ENCODE results near the gene CLEC18C.
A peak's percentile ranks its signal among the peaks of the same experiment; 100 is the strongest.
"Not testable (repeated sequence)": the region's sequence is repeated elsewhere in the genome, so short reads cannot be mapped to it uniquely, and the experiment has no call there.

Gene CLEC18C

DNA sequence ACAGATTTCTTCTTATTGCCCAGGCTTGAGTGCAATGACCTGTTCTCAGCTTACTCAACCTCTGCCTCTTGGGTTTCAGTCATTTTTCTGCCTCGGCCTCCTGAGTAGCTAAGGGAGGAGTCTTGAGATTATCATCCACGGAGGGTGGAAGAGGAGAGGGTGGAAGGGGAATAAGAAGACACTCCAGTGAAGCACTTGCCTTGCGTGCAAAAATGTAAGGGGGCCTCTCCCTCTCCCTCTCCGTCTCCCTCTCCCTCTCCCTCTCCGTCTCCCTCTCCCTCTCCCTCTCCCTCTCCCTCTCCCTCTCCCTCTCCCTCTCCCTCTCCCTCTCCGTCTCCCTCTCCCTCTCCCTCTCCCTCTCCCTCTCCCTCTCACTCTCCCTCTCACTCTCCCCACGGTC lies 29.9 kb downstream of the CLEC18C start:
- not testable (repeated sequence) for H3K9me3 ChIP-seq (ENCODE audit: control insufficient read depth, insufficient read depth, low read depth, low read length)

DNA sequence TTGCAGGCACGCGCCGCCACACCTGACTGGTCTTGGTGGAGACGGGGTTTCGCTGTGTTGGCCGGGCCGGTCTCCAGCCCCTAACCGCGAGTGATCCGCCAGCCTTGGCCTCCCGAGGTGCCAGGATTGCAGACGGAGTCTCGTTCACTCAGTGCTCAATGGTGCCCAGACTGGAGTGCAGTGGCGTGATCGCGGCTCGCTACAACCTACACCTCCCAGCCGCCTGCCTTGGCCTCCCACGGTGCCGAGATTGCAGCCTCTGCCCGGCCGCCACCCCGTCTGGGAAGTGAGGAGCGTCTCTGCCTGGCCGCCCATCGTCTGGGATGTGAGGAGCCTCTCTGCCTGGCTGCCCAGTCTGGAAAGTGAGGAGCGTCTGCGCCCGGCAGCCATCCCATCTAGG lies 30.4 kb downstream of the CLEC18C start:
- CTCF ChIA-PET; H3K4me1 ChIP-seq (ENCODE audit: control insufficient read depth, insufficient read depth, low read length); H3K36me3 ChIP-seq (ENCODE audit: control insufficient read depth in 2 of 2, insufficient read depth in 1 of 2, low read length in 2 of 2); H3K27ac ChIP-seq (ENCODE audit: extremely low read depth, low read depth, low read length); H3K4me3 ChIP-seq (ENCODE audit: low read depth, low read length); POLR2A ChIA-PET; H3K9me3 ChIP-seq (ENCODE audit: control insufficient read depth, insufficient read depth, low read depth, low read length): not testable (repeated sequence)

More for the DNA sequence above, 29.9 kb downstream of the CLEC18C start:
- CTCF ChIA-PET; POLR2A ChIA-PET; H3K4me3 ChIP-seq (ENCODE audit: low read depth, low read length); H3K27ac ChIP-seq (ENCODE audit: extremely low read depth, low read depth, low read length); H3K36me3 ChIP-seq (ENCODE audit: control insufficient read depth in 2 of 2, insufficient read depth in 1 of 2, low read length in 2 of 2); H3K4me1 ChIP-seq (ENCODE audit: control insufficient read depth, insufficient read depth, low read length): not testable (repeated sequence)
- TF ChIP-seq, protein P1, sequence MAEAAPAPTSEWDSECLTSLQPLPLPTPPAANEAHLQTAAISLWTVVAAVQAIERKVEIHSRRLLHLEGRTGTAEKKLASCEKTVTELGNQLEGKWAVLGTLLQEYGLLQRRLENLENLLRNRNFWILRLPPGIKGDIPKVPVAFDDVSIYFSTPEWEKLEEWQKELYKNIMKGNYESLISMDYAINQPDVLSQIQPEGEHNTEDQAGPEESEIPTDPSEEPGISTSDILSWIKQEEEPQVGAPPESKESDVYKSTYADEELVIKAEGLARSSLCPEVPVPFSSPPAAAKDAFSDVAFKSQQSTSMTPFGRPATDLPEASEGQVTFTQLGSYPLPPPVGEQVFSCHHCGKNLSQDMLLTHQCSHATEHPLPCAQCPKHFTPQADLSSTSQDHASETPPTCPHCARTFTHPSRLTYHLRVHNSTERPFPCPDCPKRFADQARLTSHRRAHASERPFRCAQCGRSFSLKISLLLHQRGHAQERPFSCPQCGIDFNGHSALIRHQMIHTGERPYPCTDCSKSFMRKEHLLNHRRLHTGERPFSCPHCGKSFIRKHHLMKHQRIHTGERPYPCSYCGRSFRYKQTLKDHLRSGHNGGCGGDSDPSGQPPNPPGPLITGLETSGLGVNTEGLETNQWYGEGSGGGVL (tag by site-specific recombination; IDR thresholded peaks at IDR 0.05): 0 out of 2 replicates have a peak, but pooled peaks have one; percentile 28

DNA sequence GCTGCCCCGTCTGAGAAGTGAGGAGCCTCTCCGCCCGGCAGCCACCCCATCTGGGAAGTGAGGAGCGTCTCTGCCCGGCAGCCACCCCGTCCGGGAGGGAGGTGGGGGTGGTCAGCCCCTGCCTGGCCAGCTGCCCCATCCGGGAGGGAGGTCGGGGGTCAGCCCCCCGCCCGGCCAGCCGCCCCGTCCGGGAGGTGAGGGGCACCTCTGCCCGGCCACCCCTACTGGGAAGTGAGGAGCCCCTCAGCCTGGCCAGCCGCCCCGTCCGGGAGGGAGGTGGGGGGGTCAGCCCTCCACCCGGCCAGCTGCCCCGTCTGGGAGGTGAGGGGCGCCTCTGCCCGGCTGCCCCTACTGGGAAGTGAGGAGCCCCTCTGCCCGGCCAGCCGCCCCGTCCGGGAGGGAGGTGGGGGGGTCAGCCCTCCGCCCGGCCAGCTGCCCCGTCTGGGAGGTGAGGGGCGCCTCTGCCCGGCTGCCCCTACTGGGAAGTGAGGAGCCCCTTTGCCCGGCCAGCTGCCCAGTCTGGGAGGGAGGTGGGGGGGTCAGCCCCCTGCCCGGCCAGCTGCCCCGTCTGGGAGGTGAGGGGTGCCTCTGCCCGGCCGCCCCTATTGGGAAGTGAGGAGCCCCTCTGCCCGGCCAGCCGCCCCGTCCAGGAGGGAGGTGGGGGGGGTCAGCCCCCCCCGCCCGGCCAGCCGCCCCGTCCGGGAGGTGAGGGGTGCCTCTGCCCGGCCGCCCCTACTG lies 31.2 kb downstream of the CLEC18C start:
- H3K27ac ChIP-seq (ENCODE audit: extremely low read depth, low read depth, low read length); H3K4me3 ChIP-seq (ENCODE audit: low read depth, low read length); H3K36me3 ChIP-seq (ENCODE audit: control insufficient read depth in 2 of 2, insufficient read depth in 1 of 2, low read length in 2 of 2); H3K9me3 ChIP-seq (ENCODE audit: control insufficient read depth, insufficient read depth, low read depth, low read length); POLR2A ChIA-PET; H3K4me1 ChIP-seq (ENCODE audit: control insufficient read depth, insufficient read depth, low read length); CTCF ChIA-PET: not testable (repeated sequence)

GRCh38 chr16:70206382-70206781 lies 32.8 kb downstream of the CLEC18C start:
- H3K4me3 ChIP-seq (ENCODE audit: low read depth, low read length); H3K4me1 ChIP-seq (ENCODE audit: control insufficient read depth, insufficient read depth, low read length); H3K9me3 ChIP-seq (ENCODE audit: control insufficient read depth, insufficient read depth, low read depth, low read length); H3K27ac ChIP-seq (ENCODE audit: extremely low read depth, low read depth, low read length); H3K36me3 ChIP-seq (ENCODE audit: control insufficient read depth in 2 of 2, insufficient read depth in 1 of 2, low read length in 2 of 2); POLR2A ChIA-PET; CTCF ChIA-PET: not testable (repeated sequence)

- H3K27ac ChIP-seq (ENCODE audit: extremely low read depth, low read depth, low read length); H3K4me1 ChIP-seq (ENCODE audit: control insufficient read depth, insufficient read depth, low read length); CTCF ChIA-PET; H3K4me3 ChIP-seq (ENCODE audit: low read depth, low read length); H3K9me3 ChIP-seq (ENCODE audit: control insufficient read depth, insufficient read depth, low read depth, low read length); POLR2A ChIA-PET: not testable (repeated sequence)
- peaks cover 6 to 10% of the 10 kb centered on the region in 2 experiments; a peak in 2 of 3 replicates for H3K36me3 ChIP-seq (ENCODE audit: control insufficient read depth in 2 of 2, insufficient read depth in 1 of 2, low read length in 2 of 2)
These were observed 45.0 kb downstream of the CLEC18C start for GRCh38 chr16:70218586-70218985.

GRCh38 chr16:70222574-70222973 lies 49.0 kb downstream of the CLEC18C start:
- H3K4me1 ChIP-seq (ENCODE audit: control insufficient read depth, insufficient read depth, low read length); H3K4me3 ChIP-seq (ENCODE audit: low read depth, low read length); CTCF ChIA-PET; H3K27ac ChIP-seq (ENCODE audit: extremely low read depth, low read depth, low read length); H3K9me3 ChIP-seq (ENCODE audit: control insufficient read depth, insufficient read depth, low read depth, low read length); POLR2A ChIA-PET: not testable (repeated sequence)
- H3K36me3 ChIP-seq (ENCODE audit: control insufficient read depth in 2 of 2, insufficient read depth in 1 of 2, low read length in 2 of 2): peaks cover 6 to 15% of the 10 kb centered on the region in 2 experiments; a peak in 2 of 3 replicates

GRCh38 chr16:70223216-70223615 lies 49.6 kb downstream of the CLEC18C start:
- POLR2A ChIA-PET, CTCF ChIA-PET: not testable (repeated sequence)

DNA sequence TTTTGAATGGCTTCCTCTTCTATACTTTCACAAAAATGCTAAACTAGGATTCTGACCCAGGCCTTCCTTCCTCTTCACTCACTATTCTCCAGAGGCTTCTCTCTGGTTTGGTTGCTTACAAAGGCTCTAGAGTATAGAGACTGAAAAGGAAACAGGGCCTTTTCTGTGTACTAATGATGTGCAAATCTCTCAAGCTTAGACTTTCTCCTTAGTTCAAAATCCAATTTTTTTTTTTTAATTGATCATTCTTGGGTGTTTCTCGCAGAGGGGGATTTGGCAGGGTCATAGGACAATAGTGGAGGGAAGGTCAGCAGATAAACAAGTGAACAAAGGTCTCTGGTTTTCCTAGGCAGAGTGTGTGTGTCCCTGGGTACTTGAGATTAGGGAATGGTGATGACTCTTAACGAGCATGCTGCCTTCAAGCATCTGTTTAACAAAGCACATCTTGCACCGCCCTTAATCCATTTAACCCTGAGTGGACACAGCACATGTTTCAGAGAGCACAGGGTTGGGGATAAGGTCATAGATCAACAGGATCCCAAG lies 50.5 kb downstream of the CLEC18C start:
- H3K4me3 ChIP-seq (ENCODE audit: low read depth, low read length); H3K27ac ChIP-seq (ENCODE audit: extremely low read depth, low read depth, low read length); CTCF ChIA-PET; POLR2A ChIA-PET; H3K9me3 ChIP-seq (ENCODE audit: control insufficient read depth, insufficient read depth, low read depth, low read length); H3K4me1 ChIP-seq (ENCODE audit: control insufficient read depth, insufficient read depth, low read length): not testable (repeated sequence)
- H3K36me3 ChIP-seq (ENCODE audit: control insufficient read depth in 2 of 2, insufficient read depth in 1 of 2, low read length in 2 of 2): peaks cover 0 to 18% of the 10 kb centered on the region in 2 experiments; a peak in 2 of 3 replicates

More at GRCh38 chr16:70223216-70223615, 49.6 kb downstream of the CLEC18C start:
- peaks cover 3 to 16% of the 10 kb centered on the region in 2 experiments; a peak in 2 of 3 replicates for H3K36me3 ChIP-seq (ENCODE audit: control insufficient read depth in 2 of 2, insufficient read depth in 1 of 2, low read length in 2 of 2)
- H3K4me1 ChIP-seq (ENCODE audit: control insufficient read depth, insufficient read depth, low read length); H3K4me3 ChIP-seq (ENCODE audit: low read depth, low read length); H3K27ac ChIP-seq (ENCODE audit: extremely low read depth, low read depth, low read length); H3K9me3 ChIP-seq (ENCODE audit: control insufficient read depth, insufficient read depth, low read depth, low read length): not testable (repeated sequence)
- TF ChIP-seq PRDM10 (tag by site-specific recombination; IDR thresholded peaks at IDR 0.05): peak; percentile 52

- H3K27ac ChIP-seq (ENCODE audit: extremely low read depth, low read depth, low read length); CTCF ChIA-PET; H3K4me3 ChIP-seq (ENCODE audit: low read depth, low read length); H3K4me1 ChIP-seq (ENCODE audit: control insufficient read depth, insufficient read depth, low read length); POLR2A ChIA-PET; H3K9me3 ChIP-seq (ENCODE audit: control insufficient read depth, insufficient read depth, low read depth, low read length): not testable (repeated sequence)
- H3K36me3 ChIP-seq (ENCODE audit: control insufficient read depth in 2 of 2, insufficient read depth in 1 of 2, low read length in 2 of 2): peaks cover 0 to 16% of the 10 kb centered on the region in 2 experiments; a peak in 2 of 3 replicates
These were observed 51.1 kb downstream of the CLEC18C start for GRCh38 chr16:70224645-70225044.

All from HEK293 (cell line).